Measurements from ENCODE around the gene SLCO4A1.

Gene SLCO4A1

DNA sequence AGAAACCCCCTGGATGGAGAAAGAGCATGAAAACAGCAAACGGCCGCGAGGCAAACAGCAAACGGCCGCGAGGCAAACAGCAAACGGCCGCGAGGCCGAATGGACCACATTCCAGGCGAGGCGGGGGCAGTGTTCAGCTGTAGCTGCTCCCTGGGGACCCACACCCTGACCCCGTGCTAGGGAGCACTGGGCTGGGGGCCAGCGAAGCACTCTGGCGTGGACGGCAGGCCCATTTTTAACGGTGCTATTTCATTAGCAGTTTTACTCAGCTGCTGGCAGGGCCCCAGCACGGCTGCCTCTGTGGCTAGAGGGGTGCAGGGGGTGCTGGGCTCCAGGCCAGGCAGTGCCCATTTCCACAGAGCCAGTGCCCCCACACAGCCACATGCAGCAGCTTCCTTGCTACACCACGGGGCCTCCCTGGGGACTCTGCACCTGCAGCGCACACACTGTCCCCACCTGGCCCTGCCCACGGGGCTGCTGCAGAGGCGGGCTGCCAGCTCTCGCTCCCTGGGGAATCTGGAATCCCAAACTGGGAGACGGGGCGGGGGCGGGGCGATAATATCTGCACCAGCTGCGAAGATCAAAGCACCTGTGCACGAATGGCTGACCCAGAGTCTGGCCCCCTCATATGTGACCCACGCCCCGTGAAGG is 35.6 kb upstream of the SLCO4A1 start:
- in situ Hi-C loops (cut with HindIII; ENCODE audit: low sequenced_read_pairs), result no loop called here

DNA sequence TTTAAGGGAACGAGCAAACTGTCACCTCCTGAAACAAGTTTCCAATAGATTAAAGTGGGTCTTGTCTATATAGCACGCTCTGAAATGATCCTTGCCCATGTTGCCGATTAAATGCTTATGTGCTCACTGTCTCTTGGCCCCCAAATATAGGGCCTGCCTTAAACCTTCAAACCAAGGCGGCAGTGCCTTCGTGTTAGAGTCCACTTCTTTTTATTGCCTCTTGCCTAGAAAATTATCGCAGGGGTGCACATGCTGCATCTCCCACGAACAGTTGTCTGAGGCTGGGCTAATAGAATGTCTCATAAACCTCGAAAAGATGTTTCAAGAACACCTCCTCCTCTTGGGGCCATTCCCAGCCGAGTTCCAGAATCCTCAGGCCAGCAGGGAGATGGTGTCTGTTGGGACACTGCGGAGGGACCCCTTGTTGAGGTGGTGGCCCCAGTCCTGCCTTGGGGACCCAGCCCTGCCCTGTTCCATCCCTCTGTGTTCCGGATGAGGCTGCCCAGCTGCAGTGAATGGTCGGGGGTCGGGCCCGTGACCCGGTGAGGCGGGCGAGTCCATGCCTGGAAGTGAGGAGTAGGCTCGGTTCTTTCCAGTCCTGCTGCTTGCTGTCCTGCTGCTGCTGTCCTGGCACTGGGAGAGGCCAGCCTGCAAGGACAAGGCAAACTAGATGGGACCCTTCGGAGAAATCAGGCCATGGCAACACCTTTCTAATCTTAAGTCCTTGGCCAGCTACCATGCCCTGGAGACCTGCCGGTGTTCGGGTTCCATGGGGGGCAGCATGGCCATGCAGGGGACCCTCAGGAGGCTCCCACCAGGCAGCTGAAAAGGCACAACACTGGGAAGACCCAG is 34.7 kb upstream of the SLCO4A1 start:
- in situ Hi-C loops (cut with HindIII; ENCODE audit: low sequenced_read_pairs), result no loop called here

DNA sequence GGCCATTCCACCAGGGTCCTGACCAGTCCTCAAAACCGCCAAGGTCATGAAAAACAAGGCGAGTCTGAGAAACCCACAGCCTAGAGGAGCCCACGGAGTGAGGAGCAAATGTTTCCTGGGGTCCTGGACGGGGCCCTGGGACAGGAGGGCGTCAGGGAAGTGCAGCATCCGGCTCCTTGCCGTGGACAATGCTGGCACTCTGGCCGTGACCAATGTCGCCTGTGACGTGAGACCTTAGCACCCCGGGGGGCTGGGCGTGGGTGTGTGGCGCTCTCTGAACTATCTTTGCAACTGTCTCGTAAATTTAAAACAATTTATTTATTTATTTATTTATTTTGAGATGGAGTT is 34.1 kb upstream of the SLCO4A1 start:
- in situ Hi-C loops (cut with HindIII; ENCODE audit: low sequenced_read_pairs), result no loop called here

DNA sequence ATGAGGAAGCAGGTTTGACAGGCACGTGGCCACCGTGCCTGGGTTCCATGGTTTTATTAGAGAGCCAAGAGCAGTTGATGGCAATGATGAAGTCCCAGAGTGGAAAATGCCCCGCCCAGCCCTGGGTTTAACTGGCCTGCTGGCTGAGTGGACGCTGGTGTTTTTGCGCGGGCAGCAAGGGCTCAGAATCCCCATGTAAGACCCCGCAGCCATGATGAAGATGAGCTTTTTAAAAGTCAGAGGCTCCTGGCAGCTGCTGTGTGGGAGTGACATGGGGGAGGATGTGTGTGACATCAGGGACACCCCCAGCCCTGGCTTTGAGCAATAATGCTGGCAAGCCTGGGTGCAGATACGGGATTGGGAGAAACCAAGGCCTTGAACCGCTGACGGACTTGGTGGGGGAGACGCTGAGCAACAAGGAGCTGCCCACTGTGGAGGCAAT is 33.0 kb upstream of the SLCO4A1 start:
- in situ Hi-C loops (cut with HindIII; ENCODE audit: low sequenced_read_pairs), result no loop called here

DNA sequence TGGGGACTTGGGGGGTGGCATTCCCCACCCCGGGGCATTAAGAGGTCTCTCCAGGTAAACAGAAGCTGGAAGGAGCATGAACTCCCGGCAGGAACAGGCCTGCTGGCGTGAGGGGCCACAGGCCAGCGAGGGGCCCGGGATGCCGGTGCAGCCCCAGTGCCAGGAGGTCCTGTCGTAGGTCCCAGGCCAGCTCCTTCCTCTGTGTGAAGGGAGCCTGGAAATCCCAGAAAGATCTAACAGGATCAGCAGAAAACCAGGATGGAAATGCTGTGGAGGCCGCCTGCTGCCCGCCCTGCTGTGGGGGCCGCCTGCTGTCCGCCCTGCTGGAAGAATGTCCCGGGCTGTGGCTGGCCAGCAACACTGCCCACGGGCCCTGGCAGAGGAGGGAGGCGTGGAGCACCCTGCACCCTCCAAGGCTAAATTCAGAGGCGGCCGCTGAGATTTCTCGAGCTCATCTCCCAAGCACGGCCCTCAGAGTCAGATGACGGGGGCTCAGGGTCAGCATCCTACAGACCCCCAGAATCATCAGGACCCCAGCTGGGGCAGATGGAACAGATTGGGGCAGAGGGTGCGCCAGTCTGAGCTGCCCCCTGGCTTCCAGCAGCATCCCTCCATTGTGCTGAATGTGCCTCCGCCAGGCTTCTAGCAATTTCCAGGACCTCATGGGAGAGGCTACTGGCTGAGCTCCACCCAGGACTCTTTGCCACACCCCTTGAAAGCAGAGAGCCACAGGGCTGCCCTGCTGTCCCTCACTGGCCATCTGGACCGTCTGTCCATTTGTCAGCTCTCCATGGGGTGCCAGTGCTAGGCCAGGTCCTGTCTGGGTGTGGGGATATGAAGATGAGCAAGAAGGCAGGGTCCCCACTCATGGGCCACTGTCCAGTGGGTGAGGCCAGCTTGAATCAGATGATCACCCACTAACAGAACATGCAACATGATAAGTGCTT is 32.2 kb upstream of the SLCO4A1 start:
- in situ Hi-C loops (cut with HindIII; ENCODE audit: low sequenced_read_pairs), result no loop called here

DNA sequence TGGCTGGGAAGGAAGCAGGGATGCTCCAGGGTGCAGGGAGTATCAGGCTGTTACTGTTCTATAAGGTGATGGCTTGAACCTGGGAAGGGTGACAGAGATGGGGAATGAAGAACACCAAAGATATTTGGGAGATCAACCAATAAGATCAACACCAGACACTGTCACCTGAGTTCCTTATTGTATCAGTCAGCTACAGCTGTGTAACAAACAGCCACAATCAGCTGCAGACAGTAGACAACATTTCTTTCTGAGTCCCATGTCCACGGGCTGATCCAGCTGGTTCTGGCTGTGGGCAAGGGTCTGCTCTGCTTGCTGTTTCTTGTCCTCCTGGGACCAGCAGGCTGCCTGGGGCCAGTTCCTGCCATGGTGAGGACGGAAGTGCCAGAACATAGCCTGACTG is 31.3 kb upstream of the SLCO4A1 start:
- in situ Hi-C loops (cut with HindIII; ENCODE audit: low sequenced_read_pairs), result no loop called here

DNA sequence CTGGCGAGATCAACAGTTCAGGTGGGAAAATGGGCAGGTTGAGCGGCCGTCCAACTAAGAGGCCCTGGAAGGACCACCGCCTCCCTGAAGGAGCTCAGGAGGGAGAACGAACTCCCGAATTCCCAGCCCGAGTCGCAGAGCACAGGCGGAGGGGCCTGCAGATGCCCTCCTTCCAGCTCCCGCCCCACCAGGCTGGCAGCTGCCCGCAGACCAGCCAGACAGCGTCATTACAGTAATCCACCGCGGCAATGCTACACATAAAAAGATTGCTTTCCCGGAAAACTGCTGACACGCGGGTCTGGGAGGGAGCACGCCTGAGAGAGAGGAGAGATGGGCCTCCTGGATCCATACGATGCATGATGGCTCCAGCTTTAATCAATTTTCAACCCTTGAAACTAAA is 30.5 kb upstream of the SLCO4A1 start:
- in situ Hi-C loops (cut with HindIII; ENCODE audit: low sequenced_read_pairs), result no loop called here

DNA sequence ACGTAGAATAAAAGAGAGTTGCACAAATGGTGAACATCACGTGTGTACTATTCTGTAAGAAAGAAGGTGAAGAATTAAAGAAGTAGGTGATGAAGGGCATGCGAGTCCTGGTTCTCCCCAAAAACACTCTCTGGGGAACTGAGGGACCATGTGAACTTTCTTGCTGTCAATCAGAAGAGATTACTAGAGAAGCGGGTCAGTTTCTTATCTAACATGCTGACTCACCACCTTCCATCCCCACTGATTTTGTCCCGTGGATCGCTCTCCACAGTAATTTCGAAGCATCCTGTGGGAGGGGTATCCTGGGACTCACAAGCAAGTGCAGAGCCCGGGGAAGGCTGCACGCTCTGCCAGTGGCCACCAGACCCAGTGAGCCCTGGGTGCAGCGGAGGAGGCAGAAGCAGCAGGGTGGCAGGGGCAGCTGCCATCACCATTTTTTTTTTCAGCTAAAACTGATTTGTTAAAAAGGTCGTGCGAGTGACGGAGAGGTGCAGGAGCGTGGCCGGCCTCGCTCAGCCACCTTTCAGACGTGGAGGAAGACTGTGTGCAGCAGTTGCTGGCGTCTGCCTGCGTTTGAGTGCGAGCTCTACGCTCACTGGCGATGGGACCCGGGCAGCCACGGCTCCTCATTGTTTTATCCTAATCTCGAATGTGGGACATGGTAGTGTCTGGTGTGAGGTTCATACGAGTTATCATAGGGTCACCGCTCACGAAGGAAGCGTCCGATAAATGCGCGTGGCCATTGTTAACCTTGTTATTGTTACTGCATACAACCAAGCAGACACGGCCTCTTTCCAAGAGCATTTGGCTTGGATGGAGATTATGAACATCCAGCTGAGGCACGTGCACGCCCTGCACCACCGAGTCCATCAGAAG is 28.0 kb upstream of the SLCO4A1 start:
- in situ Hi-C loops (cut with HindIII; ENCODE audit: low sequenced_read_pairs), result no loop called here

DNA sequence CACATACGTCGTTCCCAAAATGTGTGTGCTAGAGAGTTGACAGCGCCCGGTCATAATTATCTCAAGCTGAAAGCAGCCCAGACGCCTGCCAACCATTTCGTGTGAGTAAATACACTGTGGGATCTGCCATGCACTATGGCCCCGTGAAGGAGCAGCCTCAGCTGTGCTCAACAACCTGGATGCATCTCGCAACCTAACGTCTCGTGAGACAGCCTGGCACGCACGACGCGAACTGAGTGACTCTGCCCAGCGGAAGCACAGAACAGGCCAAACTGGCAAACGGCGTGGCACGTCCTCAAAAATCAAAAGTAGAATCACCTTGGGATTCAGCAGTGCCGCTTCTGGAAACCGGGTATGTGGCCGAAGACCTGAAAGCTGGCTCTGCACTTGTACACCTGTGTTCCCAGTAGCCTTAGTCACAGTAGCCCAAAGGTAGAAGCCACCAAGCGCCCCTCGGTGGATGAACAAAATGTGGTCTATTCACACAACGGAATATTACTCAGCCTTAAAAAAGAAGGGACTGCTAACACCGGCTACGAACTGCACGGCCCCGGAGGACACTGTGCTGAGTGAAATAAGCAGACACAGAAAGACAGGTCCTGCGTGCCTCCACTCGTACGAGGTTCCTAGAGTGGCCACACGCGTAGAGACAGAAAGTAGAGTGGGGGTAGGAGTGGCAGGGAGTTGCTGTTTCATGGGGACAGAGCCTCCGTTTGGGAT is 27.2 kb upstream of the SLCO4A1 start:
- in situ Hi-C loops (cut with HindIII; ENCODE audit: low sequenced_read_pairs), result no loop called here

DNA sequence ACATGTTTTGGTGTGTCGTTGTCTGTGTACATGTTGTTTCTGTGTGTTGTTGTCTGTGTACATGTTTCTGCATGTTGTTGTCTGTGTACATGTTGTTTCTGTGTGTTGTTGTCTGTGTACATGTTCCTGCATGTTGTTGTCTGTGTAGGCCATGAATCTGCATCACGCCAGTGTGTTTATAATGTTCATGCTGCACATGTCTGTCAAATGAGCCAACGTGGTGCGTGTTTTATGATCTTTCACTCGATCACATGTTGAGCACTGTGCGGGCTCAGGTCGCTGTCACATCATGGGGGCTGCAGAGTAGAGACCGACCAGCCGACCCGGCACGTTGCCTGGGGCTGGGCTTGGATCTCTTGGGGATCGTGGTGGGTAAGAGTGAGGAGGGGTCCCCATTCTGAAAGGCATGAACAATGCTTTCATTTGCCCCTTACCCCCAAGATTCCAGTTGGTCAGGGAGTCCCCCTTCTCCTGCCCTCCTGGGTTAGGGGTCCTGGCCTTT is 26.5 kb upstream of the SLCO4A1 start:
- in situ Hi-C loops (cut with HindIII; ENCODE audit: low sequenced_read_pairs), result no loop called here

DNA sequence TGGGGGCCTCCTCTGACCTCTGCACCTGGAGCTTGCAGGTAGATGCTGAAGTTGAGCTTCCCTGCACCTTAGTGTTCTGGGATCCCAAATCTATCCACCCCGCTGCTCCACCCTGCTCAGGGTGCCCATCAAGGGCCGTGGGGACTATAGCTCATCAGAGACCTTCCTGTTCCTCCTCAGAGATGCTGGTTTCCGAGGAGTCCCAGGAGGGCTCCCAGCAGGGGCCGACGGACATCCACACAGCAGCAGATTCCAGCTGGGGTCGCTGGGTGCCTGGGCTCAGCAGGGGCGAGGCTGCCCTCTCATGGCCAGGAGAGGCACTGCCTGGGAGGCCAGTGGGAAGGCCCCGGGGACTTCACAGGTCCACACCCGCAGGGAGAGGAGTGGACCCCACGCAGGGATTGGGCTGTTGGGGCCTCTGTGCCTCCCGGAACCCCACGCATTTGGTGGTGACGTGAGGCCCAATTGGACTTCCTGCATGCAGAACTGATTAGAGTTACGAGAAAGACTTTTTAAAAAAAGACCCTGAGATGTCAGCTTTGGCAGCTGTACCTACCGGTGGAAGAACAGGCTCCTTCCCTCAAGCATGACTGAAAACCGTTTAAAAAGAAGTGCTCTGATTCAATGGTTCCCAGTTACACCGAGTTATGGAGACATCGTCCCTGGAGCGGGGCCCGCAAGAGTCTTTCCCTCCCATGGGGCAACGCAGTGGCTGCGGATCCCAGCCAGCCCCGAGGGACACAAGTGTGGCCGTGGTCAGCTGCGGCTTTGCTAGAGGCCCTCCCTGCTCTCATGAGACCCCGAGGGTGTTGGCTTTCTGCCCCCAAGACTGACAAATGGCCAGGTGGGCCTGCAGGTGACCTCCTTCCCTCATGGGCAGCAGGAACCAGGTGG is 25.3 kb upstream of the SLCO4A1 start:
- in situ Hi-C loops (cut with HindIII; ENCODE audit: low sequenced_read_pairs), result no loop called here

DNA sequence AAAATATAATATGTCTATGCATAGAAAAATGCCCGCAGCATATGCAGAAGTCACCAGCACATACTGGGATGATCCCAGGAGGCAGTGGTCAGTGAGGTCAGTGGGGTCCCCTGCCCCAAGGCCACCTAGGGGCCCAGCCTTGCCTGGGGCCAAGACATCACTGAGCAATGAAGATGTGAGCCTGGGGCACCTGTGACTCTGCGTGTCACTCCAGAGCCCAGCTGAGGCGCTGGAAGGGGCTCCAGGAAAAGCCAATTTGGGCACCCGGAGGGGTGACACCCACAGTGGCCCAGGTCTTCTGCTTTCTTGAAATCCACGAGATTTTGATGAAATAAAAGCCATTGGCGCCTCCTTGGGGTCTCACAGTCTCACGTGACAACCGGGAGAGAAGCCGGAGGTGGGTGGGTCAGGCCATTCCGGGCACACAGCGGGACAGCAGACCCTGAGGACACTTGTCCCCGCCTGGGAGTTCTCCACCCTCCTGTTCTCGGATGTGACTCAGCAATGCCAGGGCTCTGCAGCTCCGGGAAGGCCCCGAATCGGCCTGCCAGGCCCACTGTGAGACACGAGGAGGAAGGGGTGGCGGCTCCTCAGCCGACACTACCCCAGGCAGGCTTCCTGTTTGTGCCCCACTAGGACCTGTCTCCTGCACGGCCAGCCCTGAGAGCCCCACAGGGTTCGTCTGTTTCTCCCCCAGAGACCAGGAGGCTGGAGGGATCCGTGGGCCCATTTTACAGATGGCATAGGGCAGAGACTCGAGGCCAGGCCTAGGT is 24.4 kb upstream of the SLCO4A1 start:
- in situ Hi-C loops (cut with HindIII; ENCODE audit: low sequenced_read_pairs), result no loop called here

DNA sequence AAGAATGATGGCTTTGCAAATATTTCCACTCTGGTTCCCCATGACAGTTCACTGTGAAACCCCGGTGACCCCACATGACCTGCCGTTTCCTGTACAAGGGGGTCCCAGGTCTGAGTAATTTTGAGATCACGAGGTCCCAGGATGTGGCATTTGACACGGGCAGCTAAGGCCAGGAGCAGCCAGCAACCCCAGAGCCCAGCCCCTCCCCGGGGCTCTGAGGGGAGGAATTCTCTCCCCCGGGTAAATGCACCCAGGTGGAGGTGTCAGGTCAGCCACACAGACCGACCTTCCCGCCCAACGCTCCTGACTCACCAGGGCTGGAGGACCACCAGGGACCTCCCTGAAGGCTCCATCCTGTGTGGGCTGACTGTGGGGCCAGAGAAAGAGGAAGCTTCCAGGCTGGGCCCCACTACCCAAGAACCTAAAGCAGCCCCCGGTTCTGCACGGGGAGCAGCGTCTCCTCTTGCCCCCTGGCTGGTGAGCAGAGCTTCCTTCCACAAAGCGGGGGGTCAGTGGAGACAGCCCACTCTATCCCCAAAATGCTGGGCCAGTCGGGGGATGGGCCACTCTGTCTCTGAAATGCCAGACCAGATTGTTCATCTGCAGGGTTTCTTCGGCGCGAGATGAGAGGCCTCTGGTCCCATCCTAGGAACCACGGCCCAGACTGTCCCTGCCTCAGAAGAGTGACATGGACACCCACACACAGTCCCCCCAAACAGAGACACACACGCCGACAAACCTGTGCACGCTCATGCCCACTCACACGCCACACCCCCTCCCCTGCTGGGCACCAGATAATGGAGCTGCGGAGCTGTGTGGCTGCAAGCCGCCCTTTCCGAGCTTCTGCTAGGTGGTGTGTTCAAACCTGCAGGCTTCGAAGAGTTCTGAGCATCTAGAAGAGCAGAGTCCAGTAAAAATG is 23.4 kb upstream of the SLCO4A1 start:
- in situ Hi-C loops (cut with HindIII; ENCODE audit: low sequenced_read_pairs), result no loop called here

DNA sequence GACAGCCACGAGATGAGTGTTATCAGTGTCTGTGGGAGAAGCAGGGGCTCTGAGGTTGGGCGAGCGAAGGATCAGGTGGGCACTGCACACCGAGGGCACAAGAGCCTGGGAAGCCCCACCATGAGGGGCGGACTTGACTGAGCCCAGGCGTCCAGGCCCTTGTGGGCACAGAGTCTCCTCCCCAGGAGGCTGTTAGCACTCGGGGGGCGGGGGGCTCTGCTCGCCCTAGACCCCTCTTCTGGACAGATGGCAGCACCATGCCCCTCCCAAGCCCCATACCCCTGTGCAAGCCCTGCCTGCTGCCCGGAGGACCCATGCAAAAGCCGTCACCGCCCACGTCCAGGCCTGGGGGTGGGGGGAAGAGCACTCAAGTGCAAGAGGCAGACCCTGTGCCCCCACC is 21.7 kb upstream of the SLCO4A1 start:
- in situ Hi-C loops (cut with HindIII; ENCODE audit: low sequenced_read_pairs), result loop anchor here (5.0 kb wide), 1 partner anchor 78 kb away; no protein-coding TSS in a partner anchor

DNA sequence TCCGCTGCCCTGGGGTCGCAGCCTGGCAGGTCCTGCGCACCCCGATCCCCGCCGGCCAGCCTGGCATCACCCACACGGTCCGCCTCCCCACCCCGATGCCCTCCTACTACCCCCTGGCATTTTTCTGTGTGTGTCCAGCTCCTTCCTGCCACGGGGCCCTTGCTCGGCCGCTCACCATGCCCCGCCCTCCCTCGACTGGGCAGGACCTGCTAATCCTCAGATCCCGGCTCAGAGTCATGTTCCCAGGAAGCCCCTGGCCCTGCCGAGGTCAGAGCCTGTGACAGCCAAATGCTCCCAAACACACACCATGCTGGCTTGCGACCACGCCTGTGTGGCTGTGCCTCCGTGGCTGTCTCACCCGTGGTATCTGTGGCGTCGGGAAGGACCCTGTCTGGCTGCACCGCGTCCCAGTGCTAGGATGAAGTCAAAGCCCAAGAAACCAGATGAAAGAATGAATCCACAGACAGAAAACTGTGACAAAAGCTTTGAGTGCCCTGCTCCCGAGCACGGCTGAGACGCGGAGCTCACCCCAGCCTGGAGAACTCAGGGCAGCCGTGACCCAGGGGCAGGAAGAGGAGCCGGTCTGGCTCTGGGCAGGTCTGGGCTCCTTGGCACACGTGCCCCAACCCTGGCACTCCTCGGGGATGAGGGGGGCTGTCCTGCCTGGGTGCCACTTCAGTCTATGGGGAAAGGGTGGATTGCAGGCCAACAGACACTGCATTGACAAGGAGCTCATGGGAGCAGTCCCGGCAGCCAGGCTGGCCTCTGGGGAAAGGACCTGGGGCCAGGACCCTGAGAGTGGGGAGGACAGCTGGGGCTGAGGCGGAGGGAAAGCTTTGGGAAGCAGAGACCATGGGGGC is 20.8 kb upstream of the SLCO4A1 start:
- in situ Hi-C loops (cut with HindIII; ENCODE audit: low sequenced_read_pairs), result loop anchor here (5.0 kb wide), 1 partner anchor 79 kb away; no protein-coding TSS in a partner anchor
